Measurements from ENCODE around the gene TAF1A.

DNA sequence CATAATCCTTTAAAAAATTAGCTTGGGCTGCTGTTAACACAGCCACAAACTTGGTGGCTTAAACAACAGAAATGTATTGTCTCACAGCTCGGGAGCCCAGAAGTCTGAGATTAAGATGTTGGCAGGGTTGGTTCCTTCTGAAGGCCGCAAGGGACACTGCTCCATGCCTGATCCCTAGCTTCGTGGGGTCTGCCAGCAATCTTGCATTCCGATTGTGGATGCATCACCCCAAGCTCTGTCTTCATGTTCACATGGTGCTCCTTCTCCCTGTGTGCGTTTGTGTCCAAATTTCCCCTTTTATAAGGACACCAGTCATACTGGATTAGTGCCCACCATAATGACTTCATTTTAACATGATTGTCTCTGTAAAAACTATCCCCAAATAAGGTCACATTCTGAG, 36.9 kb downstream of the TAF1A start:
- TF ChIP-seq, protein P1, sequence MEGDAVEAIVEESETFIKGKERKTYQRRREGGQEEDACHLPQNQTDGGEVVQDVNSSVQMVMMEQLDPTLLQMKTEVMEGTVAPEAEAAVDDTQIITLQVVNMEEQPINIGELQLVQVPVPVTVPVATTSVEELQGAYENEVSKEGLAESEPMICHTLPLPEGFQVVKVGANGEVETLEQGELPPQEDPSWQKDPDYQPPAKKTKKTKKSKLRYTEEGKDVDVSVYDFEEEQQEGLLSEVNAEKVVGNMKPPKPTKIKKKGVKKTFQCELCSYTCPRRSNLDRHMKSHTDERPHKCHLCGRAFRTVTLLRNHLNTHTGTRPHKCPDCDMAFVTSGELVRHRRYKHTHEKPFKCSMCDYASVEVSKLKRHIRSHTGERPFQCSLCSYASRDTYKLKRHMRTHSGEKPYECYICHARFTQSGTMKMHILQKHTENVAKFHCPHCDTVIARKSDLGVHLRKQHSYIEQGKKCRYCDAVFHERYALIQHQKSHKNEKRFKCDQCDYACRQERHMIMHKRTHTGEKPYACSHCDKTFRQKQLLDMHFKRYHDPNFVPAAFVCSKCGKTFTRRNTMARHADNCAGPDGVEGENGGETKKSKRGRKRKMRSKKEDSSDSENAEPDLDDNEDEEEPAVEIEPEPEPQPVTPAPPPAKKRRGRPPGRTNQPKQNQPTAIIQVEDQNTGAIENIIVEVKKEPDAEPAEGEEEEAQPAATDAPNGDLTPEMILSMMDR (IDR thresholded peaks at IDR 0.05): no peak
- no peak for TF ChIP-seq POLR2A (IDR thresholded peaks at IDR 0.05)
